IMR-90 (cell line): ENCODE data around the gene CDC42EP5. TPM values are rescaled to one million over a fixed set of nuclear protein-coding genes. Genes with fewer than 3 reads are reported as not detected.

Experiments
- ATAC-seq: fragments of 200-7000 bp; cut with Tn5 transposase; 2 replicates; pipeline ENCODE4 v1.9.1; 2020; ENCODE audit warnings: low read depth, mild to moderate bottlenecking, moderate library complexity
- BruUV-seq: library from RNA; stranded (reverse); fragments of 400-500 nt; replicated peaks from 2 replicates; lab custom pipeline; 2021; lab: Mats Ljungman, UMichigan
- CTCF ChIA-PET: fragments of 300-600 bp; formaldehyde crosslinking; extraction: SDS; loops from one replicate; lab custom pipeline; 2021; ENCODE audit warnings: antibody characterized with exemption; lab: Yijun Ruan, JAX
- POLR2A ChIA-PET: fragments of 300-600 bp; sonication (Branson Sonifier 250); formaldehyde crosslinking; loops from one replicate; lab custom pipeline; 2022; ENCODE audit warnings: antibody characterized with exemption; ENCODE audit not compliant: unreplicated experiment; lab: Charles Lee
- DNase-seq: peaks from one replicate; pipeline ENCODE4 v3.0.0; 2013
- H2AFZ ChIP-seq: replicated peaks from 2 replicates; pipeline ENCODE3; 2013; ENCODE audit warnings: low read length, mild to moderate bottlenecking; ENCODE audit not compliant: poor library complexity
- H2AK5ac ChIP-seq: 2 replicates; pipeline ENCODE4 v1.6.1; 2013; ENCODE audit warnings: low read depth, low read length, inconsistent platforms
- H2AK9ac ChIP-seq: replicated peaks from 2 replicates; pipeline ENCODE3; 2013; ENCODE audit warnings: mild to moderate bottlenecking, low read depth, low read length, moderate library complexity; ENCODE audit not compliant: poor library complexity
- H2BK120ac ChIP-seq: 2 replicates; pipeline ENCODE4 v1.6.1; 2013; ENCODE audit warnings: low read depth, low read length, inconsistent platforms
- H2BK15ac ChIP-seq: 3 replicates; pipeline ENCODE4 v1.6.1; 2013; ENCODE audit warnings: low read depth, low read length, inconsistent platforms
- H2BK20ac ChIP-seq: 2 replicates; pipeline ENCODE4 v1.6.1; 2013; ENCODE audit warnings: low read depth, mild to moderate bottlenecking, inconsistent platforms, low read length, moderate library complexity
- H2BK5ac ChIP-seq: 2 replicates; pipeline ENCODE4 v1.6.1; 2013; ENCODE audit warnings: mild to moderate bottlenecking, low read depth, low read length, inconsistent platforms; ENCODE audit not compliant: poor library complexity, severe bottlenecking
- H3K14ac ChIP-seq: replicated peaks from 2 replicates; pipeline ENCODE4 v1.6.1; 2013; ENCODE audit warnings: low read depth, low read length, inconsistent platforms
- H3K18ac ChIP-seq: 2 replicates; pipeline ENCODE4 v1.6.1; 2013; ENCODE audit warnings: low read depth, low read length, control low read depth
- H3K23ac ChIP-seq: 2 replicates; pipeline ENCODE4 v1.6.1; 2013; ENCODE audit warnings: low read depth, low read length, inconsistent platforms
- H3K27ac ChIP-seq: 2 replicates; pipeline ENCODE4 v1.5.1; 2013; ENCODE audit warnings: mild to moderate bottlenecking, control low read depth, low read length; ENCODE audit not compliant: insufficient read depth
- H3K27me3 ChIP-seq: 2 replicates; pipeline ENCODE4 v1.6.1; 2013; ENCODE audit warnings: low read length; ENCODE audit not compliant: control insufficient read depth, insufficient read depth
- H3K36me3 ChIP-seq: 2 replicates; pipeline ENCODE4 v1.6.1; 2013; ENCODE audit warnings: low read length, mixed read lengths; ENCODE audit not compliant: control insufficient read depth, insufficient read depth
- H3K4ac ChIP-seq: 2 replicates; pipeline ENCODE4 v1.6.1; 2013; ENCODE audit warnings: low read depth, low read length, inconsistent platforms
- H3K4me1 ChIP-seq: 2 replicates; pipeline ENCODE4 v1.6.1; 2013; ENCODE audit warnings: low read length, mixed read lengths; ENCODE audit not compliant: control insufficient read depth, insufficient read depth
- H3K4me2 ChIP-seq: 2 replicates; pipeline ENCODE4 v1.6.1; 2013; ENCODE audit warnings: low read depth, mild to moderate bottlenecking, control low read depth, low read length, moderate library complexity
- H3K4me3 ChIP-seq: 2 replicates; pipeline ENCODE4 v1.5.1; 2013; ENCODE audit warnings: low read depth, mild to moderate bottlenecking, control low read depth, low read length, moderate library complexity; ENCODE audit not compliant: insufficient read depth
- H3K56ac ChIP-seq: 2 replicates; pipeline ENCODE4 v1.6.1; 2013; ENCODE audit warnings: low read length, inconsistent platforms; ENCODE audit not compliant: insufficient read depth; ENCODE audit errors: extremely low read depth
- H3K79me1 ChIP-seq, 2 experiments: 2 replicates each; pipeline ENCODE4 v1.6.1; 2013; ENCODE audit warnings: low read length in 2 of 2, inconsistent platforms in 1 of 2, low read depth in 1 of 2
- H3K9ac ChIP-seq: 2 replicates; pipeline ENCODE4 v1.6.1; 2013; ENCODE audit warnings: low read depth, low read length, control low read depth
- H3K9me1 ChIP-seq: 2 replicates; pipeline ENCODE4 v1.6.1; 2013; ENCODE audit warnings: low read length, inconsistent platforms; ENCODE audit not compliant: insufficient read depth
- H3K9me3 ChIP-seq: 2 replicates; pipeline ENCODE4 v1.6.1; 2013; ENCODE audit warnings: low read length; ENCODE audit not compliant: control insufficient read depth, insufficient read depth
- H4K20me1 ChIP-seq: 2 replicates; pipeline ENCODE4 v1.6.1; 2013; ENCODE audit warnings: low read length, inconsistent platforms; ENCODE audit not compliant: insufficient read depth
- H4K5ac ChIP-seq: 2 replicates; pipeline ENCODE4 v1.6.1; 2013; ENCODE audit warnings: mild to moderate bottlenecking, low read depth, low read length, control low read depth
- H4K8ac ChIP-seq, 2 experiments: 2 replicates each; pipeline ENCODE4 v1.6.1; 2013; ENCODE audit warnings: low read depth in 2 of 2, low read length in 2 of 2, control low read depth in 1 of 2, inconsistent platforms in 1 of 2
- H4K91ac ChIP-seq: 2 replicates; pipeline ENCODE4 v1.6.1; 2013; ENCODE audit warnings: low read depth, low read length, inconsistent platforms; ENCODE audit not compliant: insufficient read depth
- BHLHE40 ChIP-seq: fragments of 150-350 bp; IDR thresholded peaks from 2 replicates; pipeline ENCODE4 v1.6.1; 2016; ENCODE audit warnings: mild to moderate bottlenecking, low read depth, low read length
- CEBPB ChIP-seq: IDR thresholded peaks from 2 replicates; pipeline ENCODE4 v1.6.1; 2012; ENCODE audit warnings: low read depth, low read length, improper control_type of control experiment
- CHD1 ChIP-seq: IDR thresholded peaks from 2 replicates; pipeline ENCODE4 v1.6.1; 2012; ENCODE audit warnings: low read depth, low read length, improper control_type of control experiment
- FOS ChIP-seq: fragments of 150-350 bp; IDR thresholded peaks from 2 replicates; pipeline ENCODE4 v1.6.1; 2016; ENCODE audit warnings: low read depth, low read length
- MAFK ChIP-seq: IDR thresholded peaks from 2 replicates; pipeline ENCODE4 v1.6.1; 2012; ENCODE audit warnings: low read depth, low read length, improper control_type of control experiment
- MAZ ChIP-seq: IDR thresholded peaks from 2 replicates; pipeline ENCODE4 v1.6.1; 2012; ENCODE audit warnings: low read depth, mild to moderate bottlenecking, low read length, improper control_type of control experiment, moderate library complexity, borderline replicate concordance
- POLR2A ChIP-seq: IDR thresholded peaks from 2 replicates; pipeline ENCODE4 v1.6.1; 2012; ENCODE audit warnings: mild to moderate bottlenecking, low read depth, low read length
- RAD21 ChIP-seq: IDR thresholded peaks from 2 replicates; pipeline ENCODE4 v1.6.1; 2012; ENCODE audit warnings: low read length, improper control_type of control experiment
- RCOR1 ChIP-seq: IDR thresholded peaks from 2 replicates; pipeline ENCODE4 v1.6.1; 2012; ENCODE audit warnings: mild to moderate bottlenecking, low read length, improper control_type of control experiment; ENCODE audit not compliant: insufficient replicate concordance
- RFX5 ChIP-seq: IDR thresholded peaks from 2 replicates; pipeline ENCODE4 v1.8.0; 2012; ENCODE audit warnings: low read depth, mild to moderate bottlenecking, low read length, moderate library complexity
- SMC3 ChIP-seq: fragments of 150-350 bp; IDR thresholded peaks from 2 replicates; pipeline ENCODE4 v1.6.1; 2016; ENCODE audit warnings: low read depth, mild to moderate bottlenecking, antibody characterized with exemption, low read length, moderate library complexity
- WGBS, 2 experiments: methylation state at CpG; one replicate each; pipeline versions ENCODE4 v1.1.5 to v1.1.7; 2013; ENCODE audit warnings: missing lambda C conversion rate in 2 of 2; ENCODE audit not compliant: insufficient read length in 1 of 2; ENCODE audit errors: extremely low coverage in 2 of 2; 5-methylcytosine and 5-hydroxymethylcytosine counted together
- dilution Hi-C: fragments of 300-500 bp; cut with HindIII; formaldehyde crosslinking; loops from one replicate; pipeline ENCODE4 v1.14.3; 2018; ENCODE audit warnings: low sequenced_read_pairs; ENCODE audit not compliant: unreplicated experiment
- in situ Hi-C: fragments of 300-500 bp; cut with MboI; formaldehyde crosslinking; loops from 3 replicates; pipeline ENCODE4 v1.14.3; 2019; ENCODE audit warnings: low sequenced_read_pairs, inconsistent platforms, mixed read lengths
- intact Hi-C: fragments of 100-400 bp; cut with micrococcal nuclease; formaldehyde crosslinking; loops from 2 replicates; pipeline ENCODE4 v1.10.0; 2022
- polyA plus RNA-seq, 3 experiments: library from polyadenylated mRNA; depleted of rRNA; stranded (reverse); fragments of >200 nt; gene quantifications; 2 replicates each; pipeline ENCODE4 v1.2.3, GENCODE V29; 2012; ENCODE audit warnings: low replicate concordance in 1 of 3
- total RNA-seq: library from RNA; depleted of rRNA; stranded (reverse); fragments of >200 nt; gene quantifications from 2 replicates; pipeline ENCODE4 v1.2.3, GENCODE V29; 2012

CDC42EP5 gene
- total and polyA plus RNA-seq, 2 of the 4 experiments (the other 2 are of a cell fraction) = 7.2 to 25.3 TPM

DNA sequence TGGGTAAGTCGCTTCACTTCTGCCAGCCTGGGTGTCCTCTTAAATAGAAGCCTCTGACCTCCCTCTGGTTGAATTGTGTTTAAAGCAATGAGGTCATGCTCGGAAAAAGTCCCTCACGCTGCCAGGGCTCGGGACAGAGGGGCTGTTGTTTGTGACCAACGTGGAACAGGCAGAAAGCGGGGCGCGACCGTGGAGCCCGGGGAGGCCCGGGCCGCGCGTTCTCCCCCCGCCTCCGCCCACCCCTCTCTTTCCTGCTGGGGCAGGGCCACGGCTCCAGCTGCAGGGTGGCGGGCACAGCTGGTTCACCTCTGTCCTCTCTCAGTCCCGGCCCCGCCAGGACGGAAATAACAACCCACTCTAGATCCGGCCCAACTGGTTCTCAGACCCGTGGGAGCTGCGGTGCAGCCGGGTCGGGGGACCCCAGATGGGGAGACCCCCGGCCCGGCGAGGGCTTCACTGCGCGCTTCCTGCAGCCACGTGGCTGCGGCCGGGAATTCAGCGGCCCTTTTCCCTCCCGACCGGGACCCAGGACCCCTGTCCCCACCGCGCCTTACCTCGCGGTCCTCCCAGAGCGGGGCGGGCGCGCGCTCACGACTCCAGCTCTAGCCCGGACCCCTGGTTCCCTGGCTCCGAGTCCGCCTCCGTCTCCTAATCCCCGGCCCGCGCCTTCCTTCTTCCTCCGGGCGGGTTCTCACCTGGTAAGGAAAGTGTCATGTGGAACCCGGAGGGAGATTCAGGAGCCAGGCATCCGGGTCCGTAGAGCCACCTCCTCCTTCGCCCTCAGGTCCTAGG, 1.9 kb downstream of the CDC42EP5 start:
- Histone ChIP-seq H2BK20ac (no peak overlapping the region), H3K36me3 (no peaks in the 10 kb centered on the region; the same call in 1 of the 2 replicates), H2AK5ac (peak overlapping the region; percentile 9), H4K20me1 (no peaks in the 10 kb centered on the region), H3K4me2 (peak overlapping the region; percentile 45), H3K9me3 (no peaks in the 10 kb centered on the region), H3K14ac (no peak overlapping the region), H2AFZ (peak overlapping the region; percentile 16), H3K27me3 (no peaks in the 10 kb centered on the region), H3K27ac (peak overlapping the region; percentile 10; the same call in 1 of the 2 replicates), H2BK120ac (no peak overlapping the region), H2BK15ac (no peak overlapping the region; the same call in 2 of the 3 replicates), H3K4me3 (peak overlapping the region; percentile 38), H3K18ac (no peak overlapping the region; the same call in 1 of the 2 replicates), H4K91ac (no peak overlapping the region), H3K4me1 (peaks cover 12% of the 10 kb centered on the region), H4K8ac (peak overlapping the region in 1 of 2 experiments; percentile 53; a peak in 2 of 4 replicates), H3K4ac (peak overlapping the region; percentile 40; the same call in 1 of the 2 replicates), H3K9ac (peak overlapping the region; percentile 64; the same call in 1 of the 2 replicates), H3K79me1 (peaks cover 0 to 7% of the 10 kb centered on the region in 2 experiments; a peak in 1 of 4 replicates), H3K23ac (no peak overlapping the region), H2BK5ac (no peak overlapping the region), H2AK9ac (peak overlapping the region; percentile 49), H3K9me1 (peaks cover 4% of the 10 kb centered on the region; the same call in 1 of the 2 replicates), H3K56ac (no peak overlapping the region), H4K5ac (no peak overlapping the region)
- intact Hi-C loops (loop anchor here (10.0 kb wide), 1 partner anchor 594 kb away; the partner anchor contains the start of gene RDH13), dilution Hi-C loops (no loop called here), in situ Hi-C loops (loop anchor here (25.0 kb wide), 4 partner anchors 359 to 1666 kb away; partner anchors contain the start of genes NAT14, NDUFA3, OSCAR and PRPF31)
- TF ChIP-seq MAFK = no peak
- TF ChIP-seq FOS = no peak
- no peak for TF ChIP-seq CEBPB
- TF ChIP-seq BHLHE40 = no peak
- no peak for TF ChIP-seq RFX5
- no peak for TF ChIP-seq RCOR1
- TF ChIP-seq RAD21 = no peak
- TF ChIP-seq MAZ = no peak
- no peak for TF ChIP-seq POLR2A
- no peak for TF ChIP-seq CHD1
- no peak for TF ChIP-seq SMC3
- BruUV-seq = no TSS peak
- ATAC-seq = peak; percentile 3; the same call in 1 of the 2 replicates
- DNase-seq = no peak
- ChIA-PET CTCF (no interaction called here), POLR2A (no interaction called here)
- 0% methylated on average over 2 of the region's 60 CpGs; no CpG with 5 or more reads in 1 of the 2 experiments for WGBS, 2 experiments
